ENCODE data around the gene ACP4.
"Not testable (repeated sequence)": the region's sequence is repeated elsewhere in the genome, so short reads cannot be mapped to it uniquely, and the experiment has no call there.

ACP4 gene

DNA sequence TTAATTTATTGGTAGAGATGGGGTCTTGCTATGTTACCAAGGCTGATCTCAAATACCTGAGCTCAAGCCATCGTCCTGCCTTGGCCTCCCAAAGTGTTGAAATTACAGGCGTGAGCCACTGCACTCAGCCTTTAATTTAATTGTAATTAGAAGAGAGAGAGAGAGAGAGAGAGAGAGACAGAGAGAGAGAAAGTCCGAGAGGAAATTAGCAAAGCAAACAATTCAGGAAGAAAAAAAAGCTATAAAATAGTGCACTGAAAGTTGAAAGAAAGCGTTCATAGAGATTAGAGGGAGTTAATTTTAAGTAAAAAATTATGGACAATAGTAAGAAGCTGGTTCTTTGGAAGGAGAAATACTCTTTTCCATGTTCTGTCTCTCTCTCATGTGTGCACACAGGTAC is 13.0 kb upstream of the ACP4 start:
- DNase-seq (ENCODE audit: low spot score) = no peak

DNA sequence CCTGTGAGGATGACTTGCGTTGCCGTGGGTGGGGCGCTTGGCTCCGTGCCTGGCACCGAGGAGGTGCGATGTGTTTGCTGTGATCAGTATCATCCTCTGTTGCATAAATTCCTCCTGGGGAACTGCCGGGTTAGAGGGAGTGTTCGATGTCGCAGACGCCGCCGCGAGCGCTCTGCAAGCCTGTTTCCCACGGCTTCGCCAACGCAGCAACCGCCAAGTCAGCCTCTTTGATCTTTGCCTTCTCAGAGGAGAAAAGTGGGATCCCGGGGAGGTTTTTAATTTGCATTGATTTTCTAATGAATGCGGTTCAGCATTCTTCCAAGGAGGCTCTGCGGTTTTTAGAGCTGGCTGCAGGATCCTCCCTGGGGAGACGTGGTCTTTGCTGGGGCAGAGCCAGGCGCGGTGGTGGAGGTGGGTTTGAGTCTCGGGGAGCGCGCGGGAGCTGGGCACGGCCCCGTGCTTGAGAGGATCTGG is 12.3 kb upstream of the ACP4 start:
- no peak for DNase-seq (ENCODE audit: low spot score)

GRCh38 chr19:50778906-50779430 is 11.2 kb upstream of the ACP4 start:
- DNase-seq (ENCODE audit: low spot score) = no peak

DNA sequence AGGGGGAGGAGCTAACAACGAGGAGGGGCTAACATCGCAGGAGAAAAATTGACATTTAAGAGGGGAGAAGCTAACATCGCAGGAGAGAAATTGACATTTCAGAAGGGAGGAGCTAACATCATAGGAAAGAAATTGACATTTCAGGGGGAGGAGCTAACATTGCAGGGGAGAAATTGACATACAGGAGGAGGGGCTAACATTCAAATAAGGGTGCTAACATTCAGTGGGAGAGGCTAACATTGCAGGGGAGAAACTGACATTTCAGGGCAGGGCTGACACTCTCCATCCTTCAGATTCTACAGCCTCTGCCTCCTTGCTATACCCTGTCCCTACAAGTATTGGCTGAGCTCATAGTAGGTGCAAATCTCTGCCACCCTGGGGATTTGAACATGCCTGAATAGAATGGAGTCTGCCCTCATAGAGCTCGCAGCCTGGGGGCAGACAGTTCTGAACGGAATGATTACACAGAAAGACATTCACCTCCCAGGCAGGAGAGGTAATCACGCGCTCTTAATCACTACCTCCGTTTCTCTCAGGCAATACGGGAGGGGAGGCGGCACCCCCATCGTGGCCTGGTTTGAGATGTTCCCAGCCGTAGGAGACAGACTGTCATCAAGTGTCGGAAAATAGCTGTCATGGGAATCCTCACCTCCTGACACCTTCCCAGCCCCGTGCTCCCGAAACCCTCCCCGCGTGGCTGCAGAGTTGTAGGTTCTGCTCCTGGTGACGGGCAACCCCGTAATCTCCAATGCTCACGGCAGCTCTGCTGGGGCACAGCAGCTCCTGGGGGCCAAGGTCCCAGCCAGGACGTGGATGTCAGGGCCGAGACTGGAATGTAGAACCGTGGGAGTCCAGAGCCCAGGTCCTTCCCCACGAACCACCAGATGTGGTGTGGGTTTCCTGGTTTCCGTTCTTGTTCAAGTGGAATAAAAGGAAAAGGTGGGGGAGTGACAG is 10.4 kb upstream of the ACP4 start:
- no peak for DNase-seq (ENCODE audit: low spot score)

DNA sequence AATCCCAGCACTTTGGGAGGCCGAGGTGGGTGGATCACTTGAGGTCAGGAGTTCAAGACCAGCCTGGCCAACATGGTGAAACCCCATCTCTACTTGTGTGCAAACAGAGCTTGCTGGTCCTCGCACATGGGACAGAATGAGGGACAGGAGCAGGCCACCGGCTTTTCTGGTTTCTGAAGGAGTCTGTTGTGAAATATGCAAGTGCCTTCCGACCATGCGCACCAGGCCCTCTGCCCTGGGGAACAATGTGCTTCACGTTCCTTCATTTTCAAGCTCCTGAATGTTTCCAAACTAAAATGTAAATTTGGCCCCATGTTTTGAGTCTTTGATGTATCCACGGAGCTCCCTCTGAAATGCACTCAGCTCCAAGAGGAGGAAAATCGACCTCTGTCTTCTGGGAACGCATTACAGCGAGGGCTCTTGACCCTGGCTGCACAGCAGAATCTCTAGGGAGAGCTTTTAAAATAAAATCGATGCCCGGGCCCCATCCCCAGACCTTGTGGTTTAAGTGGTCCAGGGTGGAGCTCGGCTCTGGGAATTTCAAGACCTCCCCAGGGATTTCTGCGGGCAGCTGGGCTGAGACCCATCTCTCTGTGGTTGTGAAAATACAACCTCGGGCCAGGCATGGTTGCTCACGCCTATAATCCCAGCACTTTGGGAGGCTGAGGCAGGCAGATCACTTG is 9.3 kb upstream of the ACP4 start:
- no peak for DNase-seq (ENCODE audit: low spot score)

DNA sequence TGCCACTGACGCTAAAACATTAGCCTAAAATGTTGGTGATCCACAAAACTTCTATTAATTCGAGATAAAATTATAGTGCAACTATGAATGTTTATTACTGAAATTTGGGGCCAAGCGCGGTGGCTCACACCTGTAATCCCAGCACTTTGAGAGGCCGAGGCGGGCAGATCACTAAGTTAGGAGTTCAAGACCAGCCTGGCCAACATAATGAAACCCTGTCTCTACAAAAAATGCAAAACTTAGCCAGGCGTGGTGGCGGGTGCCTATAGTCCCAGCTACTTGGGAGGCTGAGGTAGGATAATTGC is 6.4 kb upstream of the ACP4 start:
- DNase-seq (ENCODE audit: low spot score) = not testable (repeated sequence)

DNA sequence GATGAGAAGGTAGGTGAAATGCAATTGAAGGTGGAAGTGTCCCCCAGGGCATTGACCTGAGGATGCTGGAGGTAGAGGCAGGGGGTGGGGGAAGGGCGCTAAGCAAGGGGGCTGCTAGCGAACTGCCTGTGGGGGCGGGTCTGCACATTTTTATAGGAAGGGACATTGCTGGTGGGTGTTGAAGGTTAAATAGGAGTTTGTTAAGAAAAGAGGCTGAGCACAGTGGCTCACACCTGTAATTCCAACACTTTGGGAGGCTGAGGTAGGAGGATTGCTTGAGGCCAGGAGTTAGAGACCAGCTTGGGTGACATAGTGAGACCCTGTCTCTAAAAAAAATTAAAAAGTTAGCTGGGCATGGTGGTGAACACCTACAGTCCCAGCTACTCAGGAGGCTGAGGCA is 5.5 kb upstream of the ACP4 start:
- DNase-seq (ENCODE audit: low spot score) = no peak

- no peak for DNase-seq (ENCODE audit: low spot score)
Measured at GRCh38 chr19:50785329-50785728, 4.9 kb upstream of the ACP4 start.

- DNase-seq (ENCODE audit: low spot score) = no peak
Measured at GRCh38 chr19:50790922-50791467, 780 bp downstream of the ACP4 start.

- no peak for DNase-seq (ENCODE audit: low spot score)
Measured at GRCh38 chr19:50791594-50792271, 1.5 kb downstream of the ACP4 start.

- no peak for DNase-seq (ENCODE audit: low spot score)
Measured at GRCh38 chr19:50792272-50793250, 2.3 kb downstream of the ACP4 start.

- no peak for DNase-seq (ENCODE audit: low spot score)
Measured at GRCh38 chr19:50793558-50794065, 3.4 kb downstream of the ACP4 start.

- no peak for DNase-seq (ENCODE audit: low spot score)
Measured at GRCh38 chr19:50794074-50794875, 4.1 kb downstream of the ACP4 start.

DNA sequence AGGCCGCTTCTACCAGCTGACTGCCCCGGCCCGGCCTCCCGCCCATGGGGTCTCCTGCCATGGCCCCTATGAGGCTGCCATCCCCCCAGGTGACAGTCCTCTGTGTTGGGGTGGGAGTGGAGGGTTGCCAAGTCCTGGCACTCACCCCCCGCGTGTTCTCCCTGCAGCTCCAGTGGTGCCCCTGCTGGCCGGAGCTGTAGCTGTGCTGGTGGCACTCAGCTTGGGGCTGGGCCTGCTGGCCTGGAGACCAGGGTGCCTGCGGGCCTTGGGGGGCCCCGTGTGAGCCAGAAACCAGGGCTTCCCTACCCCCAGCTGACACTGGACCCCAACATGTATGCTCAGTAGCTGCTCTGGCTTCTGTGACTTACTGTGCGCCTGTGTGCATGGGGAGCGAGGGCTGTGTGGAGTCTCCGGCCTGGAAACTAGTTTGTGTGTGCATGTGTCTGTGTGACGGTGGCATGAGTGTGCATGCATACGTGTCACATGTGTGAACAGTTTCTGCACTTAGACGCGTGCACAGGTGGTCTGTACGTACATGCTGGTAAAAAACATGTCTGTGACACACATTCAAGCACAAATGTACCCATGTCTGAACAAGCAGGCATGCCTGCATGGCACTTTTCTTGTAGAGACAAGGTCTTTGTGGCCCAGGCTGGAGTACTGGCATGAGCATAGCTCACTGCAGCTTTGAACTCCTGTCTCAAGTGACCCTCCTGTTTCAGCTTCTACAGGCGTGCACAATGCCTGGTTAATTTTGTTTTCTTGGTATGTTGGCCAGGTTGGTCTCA is 4.9 kb downstream of the ACP4 start:
- DNase-seq (ENCODE audit: low spot score) = no peak

DNA sequence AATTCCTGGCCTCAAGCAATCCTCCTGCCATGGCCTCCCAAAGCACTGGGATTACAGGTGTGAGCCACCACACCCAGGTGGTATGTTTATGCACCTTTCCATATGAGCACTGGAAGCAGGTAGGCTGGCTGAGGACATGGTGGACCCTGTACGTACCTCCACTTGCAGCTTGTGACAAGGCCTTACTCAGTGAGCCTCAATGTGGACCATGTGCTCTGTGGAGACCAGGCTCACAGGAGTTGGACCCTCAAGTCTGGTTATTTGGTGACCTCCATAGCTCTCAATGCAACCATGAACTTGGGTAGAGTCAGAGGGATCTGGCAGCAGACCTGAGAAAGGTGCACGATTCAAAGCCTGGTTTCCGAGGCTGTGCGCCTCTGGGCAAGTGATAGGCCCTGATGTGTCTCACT is 5.5 kb downstream of the ACP4 start:
- no peak for DNase-seq (ENCODE audit: low spot score)

DNA sequence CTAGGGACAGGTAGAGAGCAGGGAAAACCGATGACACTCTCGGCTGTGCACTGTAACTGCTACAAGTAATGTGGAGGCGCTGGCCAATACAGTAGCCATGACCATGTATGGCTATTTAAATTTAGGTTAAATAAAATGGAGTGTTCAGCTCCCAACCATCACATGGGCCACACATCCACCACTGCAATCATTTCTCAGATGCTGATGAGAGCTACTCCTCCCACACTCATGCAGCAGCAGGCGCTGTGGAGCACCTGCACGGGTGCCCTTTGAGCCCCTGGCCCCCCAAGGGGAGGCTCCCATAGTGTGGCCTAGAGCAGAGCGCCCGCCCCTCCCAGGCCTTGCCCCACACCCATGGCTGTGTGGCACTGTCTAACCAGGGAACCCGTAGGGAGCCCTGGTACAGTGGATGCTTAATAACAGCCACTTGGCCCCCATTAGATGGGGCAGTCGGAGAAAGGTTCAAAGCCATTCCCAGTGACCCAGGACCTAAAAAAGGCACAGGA is 6.0 kb downstream of the ACP4 start:
- no peak for DNase-seq (ENCODE audit: low spot score)

DNA sequence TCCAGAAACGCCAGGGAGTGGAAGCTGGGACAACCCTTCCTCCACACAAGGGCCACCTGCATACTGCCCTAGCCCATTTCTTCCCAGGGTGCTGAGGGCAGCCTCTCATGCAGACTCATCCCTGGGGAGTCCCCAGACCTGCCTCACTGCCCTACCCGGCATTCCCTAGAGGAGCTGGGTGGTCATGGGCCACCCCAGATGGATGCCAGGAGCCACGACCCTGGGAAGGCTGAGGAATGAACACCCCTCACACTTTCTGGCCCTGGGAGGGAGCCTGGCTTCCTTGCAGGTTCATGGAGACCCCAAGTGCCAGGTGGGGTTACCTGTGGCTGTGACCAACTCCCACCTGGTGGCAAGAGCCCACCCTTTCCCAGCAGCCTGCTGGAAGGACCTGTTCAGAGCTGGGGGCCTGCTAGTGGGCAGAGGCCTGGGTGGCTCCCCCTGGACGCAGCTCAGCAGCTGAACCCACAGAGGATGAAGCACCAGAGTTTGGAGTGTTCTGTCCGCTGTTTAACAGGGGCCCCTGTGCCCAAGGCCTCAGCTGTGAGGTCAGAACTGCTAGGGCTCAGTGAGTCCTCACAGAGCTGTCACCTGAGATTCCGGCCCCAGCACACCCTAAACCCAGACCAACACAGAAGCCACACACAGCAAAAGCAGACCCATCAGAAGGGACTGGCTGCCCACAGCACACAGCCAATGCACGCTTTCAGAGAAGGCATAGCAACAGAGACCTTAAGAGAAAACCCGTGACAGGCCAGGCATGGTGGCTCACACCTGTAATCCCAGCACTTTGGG is 6.6 kb downstream of the ACP4 start:
- no peak for DNase-seq (ENCODE audit: low spot score)

GRCh38 chr19:50797429-50797780 is 7.2 kb downstream of the ACP4 start:
- no peak for DNase-seq (ENCODE audit: low spot score)

All from pons (tissue), 1 donor.